Calu3 (cell line): ENCODE results near the gene M1AP. TPM values are rescaled to one million over a fixed set of nuclear protein-coding genes. Genes with fewer than 3 reads are reported as not detected.

ENCODE experiments used
- BruUV-seq: library from RNA; stranded (reverse); fragments of 400-500 nt; replicated peaks from 2 replicates; lab custom pipeline; 2021; lab: Mats Ljungman, UMichigan
- CTCF ChIA-PET: fragments of 300-600 bp; sonication (Branson Sonifier 250); formaldehyde crosslinking; loops from one replicate; lab custom pipeline; 2022; ENCODE audit warnings: antibody characterized with exemption; lab: Charles Lee
- DNase-seq: peaks from one replicate; pipeline ENCODE4 v3.0.0; 2022
- H3K27ac Mint-ChIP-seq: one replicate; pipeline ENCODE4 v1.8.0; 2022; ENCODE audit warnings: mixed read lengths; ENCODE audit not compliant: unreplicated experiment
- H3K27me3 Mint-ChIP-seq: one replicate; pipeline ENCODE4 v1.8.0; 2022; ENCODE audit warnings: mixed read lengths; ENCODE audit not compliant: unreplicated experiment
- H3K36me3 Mint-ChIP-seq: one replicate; pipeline ENCODE4 v1.8.0; 2022; ENCODE audit warnings: mild to moderate bottlenecking, moderate library complexity, mixed read lengths; ENCODE audit not compliant: insufficient read depth, unreplicated experiment
- H3K4me1 Mint-ChIP-seq: one replicate; pipeline ENCODE4 v1.8.0; 2022; ENCODE audit warnings: mild to moderate bottlenecking, low read depth, mixed read lengths; ENCODE audit not compliant: unreplicated experiment
- H3K4me3 Mint-ChIP-seq: one replicate; pipeline ENCODE4 v1.8.0; 2022; ENCODE audit warnings: mild to moderate bottlenecking, low read depth, moderate library complexity, mixed read lengths; ENCODE audit not compliant: unreplicated experiment
- H3K9me3 Mint-ChIP-seq: one replicate; pipeline ENCODE4 v1.8.0; 2022; ENCODE audit warnings: low read depth, mixed read lengths; ENCODE audit not compliant: unreplicated experiment
- intact Hi-C: fragments of 100-400 bp; cut with micrococcal nuclease; formaldehyde crosslinking; loops from one replicate; pipeline ENCODE4 v1.10.0; 2022; ENCODE audit not compliant: unreplicated experiment
- total RNA-seq: library from RNA; stranded (reverse); gene quantifications from 2 replicates; pipeline ENCODE4 v1.2.3, GENCODE V29; 2022
- TF ChIP-seq, protein P1 (sequence below): fragments of 200-600 bp; IDR thresholded peaks from one replicate; pipeline ENCODE4 v1.8.0; 2022; ENCODE audit warnings: antibody characterized with exemption; ENCODE audit not compliant: unreplicated experiment

M1AP gene
- total RNA-seq, 1 experiment from 2014 or later, result not detected

DNA sequence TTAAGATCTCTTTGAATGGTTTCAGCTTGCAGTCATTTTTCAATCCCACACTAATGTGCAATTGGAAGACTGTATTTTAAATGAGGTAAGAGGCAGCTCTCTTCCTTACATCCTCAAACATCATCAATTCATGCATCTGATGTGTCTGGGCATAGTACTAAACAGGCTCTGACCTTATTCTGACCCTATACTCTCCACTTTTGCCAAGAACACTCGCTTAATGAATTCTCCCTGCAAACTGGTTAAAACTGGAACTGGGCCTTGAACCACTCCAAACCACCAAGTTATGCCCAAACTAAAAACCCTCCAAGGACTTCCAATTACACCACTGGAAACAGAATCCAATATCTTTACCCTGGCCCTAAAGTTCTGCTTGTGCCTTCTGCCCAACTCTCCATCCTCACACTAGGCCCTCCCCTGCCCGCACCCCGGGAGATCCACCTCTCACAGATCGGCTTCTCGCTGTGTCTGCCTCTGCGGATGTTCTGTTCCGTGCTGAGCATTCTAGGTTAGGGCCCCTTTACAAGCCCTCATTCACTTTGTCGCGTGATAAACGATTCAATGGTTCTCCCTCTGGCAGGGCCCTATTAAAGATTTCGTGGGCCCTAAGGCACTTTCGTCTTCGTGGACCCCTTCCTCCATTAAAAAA is 1.2 kb downstream of the M1AP start:
- CTCF ChIA-PET, result no interaction called here
- Mint-ChIP-seq H3K27ac (no peak overlapping the region), H3K27me3 (no peaks in the 10 kb centered on the region), H3K4me1 (no peaks in the 10 kb centered on the region), H3K9me3 (no peaks in the 10 kb centered on the region), H3K4me3 (no peak overlapping the region), H3K36me3 (no peaks in the 10 kb centered on the region)
- no TSS peak for BruUV-seq
- intact Hi-C loops, result no loop called here
- no peak for DNase-seq
- TF ChIP-seq, protein P1, sequence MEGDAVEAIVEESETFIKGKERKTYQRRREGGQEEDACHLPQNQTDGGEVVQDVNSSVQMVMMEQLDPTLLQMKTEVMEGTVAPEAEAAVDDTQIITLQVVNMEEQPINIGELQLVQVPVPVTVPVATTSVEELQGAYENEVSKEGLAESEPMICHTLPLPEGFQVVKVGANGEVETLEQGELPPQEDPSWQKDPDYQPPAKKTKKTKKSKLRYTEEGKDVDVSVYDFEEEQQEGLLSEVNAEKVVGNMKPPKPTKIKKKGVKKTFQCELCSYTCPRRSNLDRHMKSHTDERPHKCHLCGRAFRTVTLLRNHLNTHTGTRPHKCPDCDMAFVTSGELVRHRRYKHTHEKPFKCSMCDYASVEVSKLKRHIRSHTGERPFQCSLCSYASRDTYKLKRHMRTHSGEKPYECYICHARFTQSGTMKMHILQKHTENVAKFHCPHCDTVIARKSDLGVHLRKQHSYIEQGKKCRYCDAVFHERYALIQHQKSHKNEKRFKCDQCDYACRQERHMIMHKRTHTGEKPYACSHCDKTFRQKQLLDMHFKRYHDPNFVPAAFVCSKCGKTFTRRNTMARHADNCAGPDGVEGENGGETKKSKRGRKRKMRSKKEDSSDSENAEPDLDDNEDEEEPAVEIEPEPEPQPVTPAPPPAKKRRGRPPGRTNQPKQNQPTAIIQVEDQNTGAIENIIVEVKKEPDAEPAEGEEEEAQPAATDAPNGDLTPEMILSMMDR, result no peak

DNA sequence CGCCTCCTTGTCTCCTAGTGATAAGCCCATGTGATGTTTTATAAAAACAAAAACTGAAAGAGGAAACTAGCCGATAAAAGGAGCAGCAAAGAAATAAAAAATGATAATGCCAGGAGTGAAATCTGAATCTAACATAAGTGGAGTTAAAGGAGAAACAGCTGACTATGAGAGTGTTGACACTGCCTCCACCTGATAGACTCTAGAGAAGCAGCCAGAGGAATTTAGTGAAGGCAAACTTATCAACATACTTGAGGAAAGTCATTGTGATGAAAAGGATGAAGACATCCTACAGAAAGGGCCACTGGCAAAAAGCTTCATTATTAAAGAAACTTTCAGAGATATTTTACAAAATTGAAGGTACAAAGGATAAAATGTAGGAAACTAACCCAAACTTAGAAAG is 1.9 kb downstream of the M1AP start:
- Mint-ChIP-seq H3K4me1 (no peaks in the 10 kb centered on the region), H3K4me3 (no peak overlapping the region), H3K36me3 (no peaks in the 10 kb centered on the region), H3K27ac (no peak overlapping the region), H3K9me3 (no peaks in the 10 kb centered on the region), H3K27me3 (peaks cover under 1% of the 10 kb centered on the region)
- CTCF ChIA-PET, result no interaction called here
- intact Hi-C loops, result no loop called here
- DNase-seq, result no peak
- no TSS peak for BruUV-seq
- TF ChIP-seq, protein P1, result no peak

DNA sequence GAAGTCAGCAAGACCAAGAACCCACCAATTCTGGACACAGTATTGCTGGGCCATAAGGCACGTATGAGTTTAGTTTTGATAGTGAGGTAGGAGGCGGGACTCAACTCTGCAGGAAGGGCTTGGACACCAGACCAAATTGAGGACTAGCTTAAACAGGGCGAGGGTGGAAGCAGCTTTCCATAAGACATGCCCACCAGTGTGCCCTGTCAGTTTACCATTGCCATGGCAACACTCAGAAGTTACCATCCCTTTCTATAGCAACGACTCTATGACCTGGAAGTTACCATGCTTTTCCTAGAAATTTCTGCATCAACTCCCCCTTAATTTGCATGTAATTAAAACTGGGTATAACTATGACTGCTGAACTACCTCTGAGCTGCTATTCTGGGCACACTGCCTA is 2.8 kb downstream of the M1AP start:
- no peak overlapping the region for H3K27ac Mint-ChIP-seq
- no TSS peak for BruUV-seq

DNA sequence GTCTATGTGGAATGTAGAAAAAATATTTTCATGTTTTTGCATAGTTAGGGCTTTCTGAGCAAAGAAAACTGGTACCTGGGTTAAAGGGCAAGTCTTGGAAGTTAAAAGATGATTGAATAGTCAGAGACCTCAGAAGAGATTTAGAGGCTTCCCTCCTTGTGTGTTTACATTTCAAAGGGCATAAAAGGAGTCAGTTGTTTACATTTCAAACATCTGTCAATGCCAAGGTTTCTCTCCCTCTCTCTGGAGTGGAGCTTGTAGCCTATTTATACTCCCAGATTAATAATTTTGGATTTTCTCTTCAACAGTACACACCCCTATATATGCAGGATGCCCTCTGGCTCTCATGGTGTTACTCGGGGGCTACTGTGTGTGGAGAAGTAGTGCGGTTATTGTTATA is 8.6 kb downstream of the M1AP start:
- BruUV-seq, result no TSS peak
- peaks cover 8% of the 10 kb centered on the region for H3K27me3 Mint-ChIP-seq
- CTCF ChIA-PET, result no interaction called here

More for the DNA sequence above, 2.8 kb downstream of the M1AP start:
- H3K9me3 Mint-ChIP-seq, result no peaks in the 10 kb centered on the region
- intact Hi-C loops, result no loop called here
- DNase-seq, result no peak
- CTCF ChIA-PET, result no interaction called here
- H3K36me3 Mint-ChIP-seq, result no peaks in the 10 kb centered on the region
- peaks cover 8% of the 10 kb centered on the region for H3K27me3 Mint-ChIP-seq
- H3K4me1 Mint-ChIP-seq, result no peaks in the 10 kb centered on the region
- TF ChIP-seq, protein P1, result no peak
- H3K4me3 Mint-ChIP-seq, result no peak overlapping the region

More for the DNA sequence above, 8.6 kb downstream of the M1AP start:
- no peak overlapping the region for H3K27ac Mint-ChIP-seq
- TF ChIP-seq, protein P1, result no peak
- H3K4me3 Mint-ChIP-seq, result no peak overlapping the region
- intact Hi-C loops, result no loop called here
- no peaks in the 10 kb centered on the region for H3K9me3 Mint-ChIP-seq
- DNase-seq, result no peak
- H3K4me1 Mint-ChIP-seq, result peaks cover 12% of the 10 kb centered on the region
- no peaks in the 10 kb centered on the region for H3K36me3 Mint-ChIP-seq
